ENCODE data around the gene ERRFI1.

ERRFI1 gene

GRCh38 chr1:7980984-7981383 lies 45.1 kb downstream of the ERRFI1 start:
- H3K4ac ChIP-seq (ENCODE audit: low read depth, low read length), result no peak overlapping the region
- no peak overlapping the region for H3K14ac ChIP-seq (ENCODE audit: low read length)
- H2BK5ac ChIP-seq (ENCODE audit: low read depth, low read length, poor library complexity), result no peak overlapping the region
- no peaks in the 10 kb centered on the region for H3K9me3 ChIP-seq (ENCODE audit: insufficient read depth, low read depth, low read length)
- H3K4me1 ChIP-seq (ENCODE audit: control insufficient read depth in 1 of 2, insufficient read depth in 2 of 2, low read length in 2 of 2), result peaks cover 5 to 6% of the 10 kb centered on the region in 2 experiments
- no peak overlapping the region for H3K23ac ChIP-seq (ENCODE audit: low read length)
- H3K27me3 ChIP-seq (ENCODE audit: insufficient read depth, low read length), result no peaks in the 10 kb centered on the region
- H2BK12ac ChIP-seq (ENCODE audit: low read length), result no peak overlapping the region
- H3K4me3 ChIP-seq (ENCODE audit: low read depth, low read length), result no peak overlapping the region
- no peak overlapping the region for H2AK5ac ChIP-seq (ENCODE audit: low read length)
- peaks cover 43 to 54% of the 10 kb centered on the region in 2 experiments for H3K36me3 ChIP-seq (ENCODE audit: control insufficient read depth in 1 of 2, insufficient read depth in 2 of 2, low read length in 2 of 2)
- H4K12ac ChIP-seq (ENCODE audit: low read depth, low read length), result no peak overlapping the region
- no CpG with 5 or more reads among the region's 7 CpGs for WGBS (ENCODE audit: extremely low coverage, insufficient coverage, insufficient read length)
- peaks cover 6% of the 10 kb centered on the region for H3K79me2 ChIP-seq (ENCODE audit: control insufficient read depth, insufficient read depth, low read length, poor library complexity)
- no peak for DNase-seq
- H3K27ac ChIP-seq (ENCODE audit: low read depth, low read length), result no peak overlapping the region
- H3K79me1 ChIP-seq (ENCODE audit: low read length), result peaks cover 8% of the 10 kb centered on the region
- H2AFZ ChIP-seq (ENCODE audit: insufficient read depth, low read length, poor library complexity), result no peak overlapping the region
- H4K8ac ChIP-seq (ENCODE audit: low read depth, low read length), result no peak overlapping the region
- no peak overlapping the region for H2BK120ac ChIP-seq (ENCODE audit: insufficient read depth, low read length, poor library complexity)
- H3K9ac ChIP-seq (ENCODE audit: low read length), result no peak overlapping the region
- no peak overlapping the region for H3K4me2 ChIP-seq (ENCODE audit: low read length)
- no peak overlapping the region for H4K91ac ChIP-seq (ENCODE audit: low read depth, low read length)
- no peak overlapping the region for H3K18ac ChIP-seq (ENCODE audit: low read length)

- H4K12ac ChIP-seq (ENCODE audit: low read depth, low read length), result no peak overlapping the region
- H2AK5ac ChIP-seq (ENCODE audit: low read length), result no peak overlapping the region
- H2BK12ac ChIP-seq (ENCODE audit: low read length), result no peak overlapping the region
- H3K4me2 ChIP-seq (ENCODE audit: low read length), result no peak overlapping the region
- H3K27ac ChIP-seq (ENCODE audit: low read depth, low read length), result no peak overlapping the region
- H2BK120ac ChIP-seq (ENCODE audit: insufficient read depth, low read length, poor library complexity), result no peak overlapping the region
- no CpG with 5 or more reads among the region's 8 CpGs for WGBS (ENCODE audit: extremely low coverage, insufficient coverage, insufficient read length)
- H3K36me3 ChIP-seq (ENCODE audit: control insufficient read depth in 1 of 2, insufficient read depth in 2 of 2, low read length in 2 of 2), result peaks cover 29 to 38% of the 10 kb centered on the region in 2 experiments
- H3K4me3 ChIP-seq (ENCODE audit: low read depth, low read length), result no peak overlapping the region
- H3K14ac ChIP-seq (ENCODE audit: low read length), result no peak overlapping the region
- H3K18ac ChIP-seq (ENCODE audit: low read length), result no peak overlapping the region
- no peak overlapping the region for H4K8ac ChIP-seq (ENCODE audit: low read depth, low read length)
- no peaks in the 10 kb centered on the region for H3K79me2 ChIP-seq (ENCODE audit: control insufficient read depth, insufficient read depth, low read length, poor library complexity)
- H3K79me1 ChIP-seq (ENCODE audit: low read length), result no peaks in the 10 kb centered on the region
- no peak overlapping the region for H3K23ac ChIP-seq (ENCODE audit: low read length)
- no peak overlapping the region for H2BK5ac ChIP-seq (ENCODE audit: low read depth, low read length, poor library complexity)
- H3K27me3 ChIP-seq (ENCODE audit: insufficient read depth, low read length), result no peaks in the 10 kb centered on the region
- H2AFZ ChIP-seq (ENCODE audit: insufficient read depth, low read length, poor library complexity), result no peak overlapping the region
- no peak overlapping the region for H3K4ac ChIP-seq (ENCODE audit: low read depth, low read length)
- no peak overlapping the region for H4K91ac ChIP-seq (ENCODE audit: low read depth, low read length)
- no peak overlapping the region for H3K9ac ChIP-seq (ENCODE audit: low read length)
- peak; percentile 73 to 89 for DNase-seq
- H3K4me1 ChIP-seq (ENCODE audit: control insufficient read depth in 1 of 2, insufficient read depth in 2 of 2, low read length in 2 of 2), result peaks cover 0 to 3% of the 10 kb centered on the region in 2 experiments
- H3K9me3 ChIP-seq (ENCODE audit: insufficient read depth, low read depth, low read length), result no peaks in the 10 kb centered on the region
Measured at GRCh38 chr1:7975212-7975865, 50.8 kb downstream of the ERRFI1 start.

- H3K4me2 ChIP-seq (ENCODE audit: low read length), result no peak overlapping the region
- H3K79me1 ChIP-seq (ENCODE audit: low read length), result no peaks in the 10 kb centered on the region
- H2AFZ ChIP-seq (ENCODE audit: insufficient read depth, low read length, poor library complexity), result no peak overlapping the region
- H3K27ac ChIP-seq (ENCODE audit: low read depth, low read length), result no peak overlapping the region
- DNase-seq, result peak in 1 of 2 donors; percentile 26
- H4K91ac ChIP-seq (ENCODE audit: low read depth, low read length), result no peak overlapping the region
- H3K4me1 ChIP-seq (ENCODE audit: control insufficient read depth in 1 of 2, insufficient read depth in 2 of 2, low read length in 2 of 2), result peaks cover 0 to 3% of the 10 kb centered on the region in 2 experiments
- no peak overlapping the region for H3K14ac ChIP-seq (ENCODE audit: low read length)
- H4K8ac ChIP-seq (ENCODE audit: low read depth, low read length), result no peak overlapping the region
- no peak overlapping the region for H3K23ac ChIP-seq (ENCODE audit: low read length)
- no peak overlapping the region for H2BK5ac ChIP-seq (ENCODE audit: low read depth, low read length, poor library complexity)
- no peak overlapping the region for H3K9ac ChIP-seq (ENCODE audit: low read length)
- no peak overlapping the region for H2BK120ac ChIP-seq (ENCODE audit: insufficient read depth, low read length, poor library complexity)
- no peaks in the 10 kb centered on the region for H3K27me3 ChIP-seq (ENCODE audit: insufficient read depth, low read length)
- H3K36me3 ChIP-seq (ENCODE audit: control insufficient read depth in 1 of 2, insufficient read depth in 2 of 2, low read length in 2 of 2), result peaks cover 28 to 35% of the 10 kb centered on the region in 2 experiments
- H2BK12ac ChIP-seq (ENCODE audit: low read length), result no peak overlapping the region
- no peak overlapping the region for H3K4ac ChIP-seq (ENCODE audit: low read depth, low read length)
- no peak overlapping the region for H4K12ac ChIP-seq (ENCODE audit: low read depth, low read length)
- no peak overlapping the region for H2AK5ac ChIP-seq (ENCODE audit: low read length)
- no CpG with 5 or more reads among the region's 2 CpGs for WGBS (ENCODE audit: extremely low coverage, insufficient coverage, insufficient read length)
- no peak overlapping the region for H3K4me3 ChIP-seq (ENCODE audit: low read depth, low read length)
- H3K18ac ChIP-seq (ENCODE audit: low read length), result no peak overlapping the region
- H3K9me3 ChIP-seq (ENCODE audit: insufficient read depth, low read depth, low read length), result no peaks in the 10 kb centered on the region
- no peaks in the 10 kb centered on the region for H3K79me2 ChIP-seq (ENCODE audit: control insufficient read depth, insufficient read depth, low read length, poor library complexity)
Measured at GRCh38 chr1:7973086-7973485, 53.0 kb downstream of the ERRFI1 start.

GRCh38 chr1:7972285-7972684 lies 53.8 kb downstream of the ERRFI1 start:
- Histone ChIP-seq H3K14ac (ENCODE audit: low read length) (no peak overlapping the region), H3K36me3 (ENCODE audit: control insufficient read depth in 1 of 2, insufficient read depth in 2 of 2, low read length in 2 of 2) (peaks cover 32 to 36% of the 10 kb centered on the region in 2 experiments), H3K79me1 (ENCODE audit: low read length) (no peaks in the 10 kb centered on the region), H4K91ac (ENCODE audit: low read depth, low read length) (no peak overlapping the region), H3K4ac (ENCODE audit: low read depth, low read length) (no peak overlapping the region), H2BK120ac (ENCODE audit: insufficient read depth, low read length, poor library complexity) (no peak overlapping the region), H3K27ac (ENCODE audit: low read depth, low read length) (no peak overlapping the region), H3K4me1 (ENCODE audit: control insufficient read depth in 1 of 2, insufficient read depth in 2 of 2, low read length in 2 of 2) (peaks cover 0 to 3% of the 10 kb centered on the region in 2 experiments), H4K8ac (ENCODE audit: low read depth, low read length) (no peak overlapping the region), H2AK5ac (ENCODE audit: low read length) (no peak overlapping the region), H3K9ac (ENCODE audit: low read length) (no peak overlapping the region), H3K79me2 (ENCODE audit: control insufficient read depth, insufficient read depth, low read length, poor library complexity) (no peaks in the 10 kb centered on the region), H3K4me2 (ENCODE audit: low read length) (no peak overlapping the region), H3K27me3 (ENCODE audit: insufficient read depth, low read length) (no peaks in the 10 kb centered on the region), H2AFZ (ENCODE audit: insufficient read depth, low read length, poor library complexity) (no peak overlapping the region), H2BK5ac (ENCODE audit: low read depth, low read length, poor library complexity) (no peak overlapping the region), H3K4me3 (ENCODE audit: low read depth, low read length) (no peak overlapping the region), H3K9me3 (ENCODE audit: insufficient read depth, low read depth, low read length) (no peaks in the 10 kb centered on the region), H3K18ac (ENCODE audit: low read length) (no peak overlapping the region), H2BK12ac (ENCODE audit: low read length) (no peak overlapping the region), H3K23ac (ENCODE audit: low read length) (no peak overlapping the region), H4K12ac (ENCODE audit: low read depth, low read length) (no peak overlapping the region)
- no peak for DNase-seq
- WGBS (ENCODE audit: extremely low coverage, insufficient coverage, insufficient read length), result no CpG with 5 or more reads among the region's 5 CpGs

All from trophoblast cell (in vitro differentiated cells and primary cell).